ENCODE results near the gene ETV6.

The ETV6 gene

GRCh38 chr12:11732023-11732422, 82.5 kb downstream of the ETV6 start:
- TF ChIP-seq CTCF (IDR thresholded peaks at IDR 0.05; ENCODE audit: low read depth, low read length) = no peak
- DNase-seq (ENCODE audit: low read depth in 2 of 2) = no peak
- H3K4me3 ChIP-seq (replicated peaks in 1 of 2; ENCODE audit: low read depth in 2 of 2, low read length in 2 of 2) = no peak overlapping the region

GRCh38 chr12:11732715-11733114, 83.2 kb downstream of the ETV6 start:
- no peak for DNase-seq (ENCODE audit: low read depth in 2 of 2)
- TF ChIP-seq CTCF (IDR thresholded peaks at IDR 0.05; ENCODE audit: low read depth, low read length) = no peak
- no peak overlapping the region for H3K4me3 ChIP-seq (replicated peaks in 1 of 2; ENCODE audit: low read depth in 2 of 2, low read length in 2 of 2)

GRCh38 chr12:11734580-11735180, 85.2 kb downstream of the ETV6 start:
- no peak overlapping the region for H3K4me3 ChIP-seq (replicated peaks in 1 of 2; ENCODE audit: low read depth in 2 of 2, low read length in 2 of 2)
- no peak for DNase-seq (ENCODE audit: low read depth in 2 of 2)
- TF ChIP-seq CTCF (IDR thresholded peaks at IDR 0.05; ENCODE audit: low read depth, low read length) = no peak

- no peak overlapping the region for H3K4me3 ChIP-seq (replicated peaks in 1 of 2; ENCODE audit: low read depth in 2 of 2, low read length in 2 of 2)
- DNase-seq (ENCODE audit: low read depth in 2 of 2) = no peak
- TF ChIP-seq CTCF (IDR thresholded peaks at IDR 0.05; ENCODE audit: low read depth, low read length) = no peak
Observed at GRCh38 chr12:11738450-11738849, 89.0 kb downstream of the ETV6 start.

- TF ChIP-seq CTCF (IDR thresholded peaks at IDR 0.05; ENCODE audit: low read depth, low read length) = no peak
- DNase-seq (ENCODE audit: low read depth in 2 of 2) = no peak
- H3K4me3 ChIP-seq (replicated peaks in 1 of 2; ENCODE audit: low read depth in 2 of 2, low read length in 2 of 2) = no peak overlapping the region
Observed at GRCh38 chr12:11739980-11740577, 90.6 kb downstream of the ETV6 start.

GRCh38 chr12:11741434-11742092, 92.1 kb downstream of the ETV6 start:
- DNase-seq (ENCODE audit: low read depth in 2 of 2) = peak in 1 of 2 donors; percentile 41
- no peak overlapping the region for H3K4me3 ChIP-seq (replicated peaks in 1 of 2; ENCODE audit: low read depth in 2 of 2, low read length in 2 of 2)
- TF ChIP-seq CTCF (IDR thresholded peaks at IDR 0.05; ENCODE audit: low read depth, low read length) = no peak

All from cardiac fibroblast (primary cell).